ENCODE measurements around the gene PLPP2.

PLPP2 gene

GRCh38 chr19:291006-291521, at the start of gene PLPP2:
Gene PLPP2, minus strand, starts transcription at chr19:291403. Its CDS starts 67 bp downstream, at chr19:291336.
- no peak for DNase-seq (ENCODE audit: low read depth in 2 of 2)

- no peak for DNase-seq (ENCODE audit: low read depth in 2 of 2)
Observed at GRCh38 chr19:340620-341385, 49.6 kb upstream of the PLPP2 start.

GRCh38 chr19:339262-339887, 48.2 kb upstream of the PLPP2 start:
- no peak for DNase-seq (ENCODE audit: low read depth in 2 of 2)

GRCh38 chr19:338421-338820, 47.2 kb upstream of the PLPP2 start:
- no peak for DNase-seq (ENCODE audit: low read depth in 2 of 2)

GRCh38 chr19:336067-336614, 44.9 kb upstream of the PLPP2 start:
- no peak for DNase-seq (ENCODE audit: low read depth in 2 of 2)

GRCh38 chr19:335486-336066, 44.4 kb upstream of the PLPP2 start:
- DNase-seq (ENCODE audit: low read depth in 2 of 2), result no peak

GRCh38 chr19:335072-335471, 43.9 kb upstream of the PLPP2 start:
- DNase-seq (ENCODE audit: low read depth in 2 of 2), result no peak

GRCh38 chr19:334296-335071, 43.3 kb upstream of the PLPP2 start:
- no peak for DNase-seq (ENCODE audit: low read depth in 2 of 2)

- DNase-seq (ENCODE audit: low read depth in 2 of 2), result no peak
Observed at GRCh38 chr19:330503-330902, 39.3 kb upstream of the PLPP2 start.

- no peak for DNase-seq (ENCODE audit: low read depth in 2 of 2)
Observed at GRCh38 chr19:329876-330275, 38.7 kb upstream of the PLPP2 start.

GRCh38 chr19:328025-328505, 36.9 kb upstream of the PLPP2 start:
- DNase-seq (ENCODE audit: low read depth in 2 of 2), result no peak

GRCh38 chr19:327291-328024, 36.3 kb upstream of the PLPP2 start:
- no peak for DNase-seq (ENCODE audit: low read depth in 2 of 2)

- no peak for DNase-seq (ENCODE audit: low read depth in 2 of 2)
Observed at GRCh38 chr19:326871-327270, 35.7 kb upstream of the PLPP2 start.

GRCh38 chr19:325937-326565, 34.8 kb upstream of the PLPP2 start:
- no peak for DNase-seq (ENCODE audit: low read depth in 2 of 2)

GRCh38 chr19:325173-325936, 34.2 kb upstream of the PLPP2 start:
- DNase-seq (ENCODE audit: low read depth in 2 of 2), result no peak

GRCh38 chr19:324716-325115, 33.5 kb upstream of the PLPP2 start:
- DNase-seq (ENCODE audit: low read depth in 2 of 2), result no peak

- no peak for DNase-seq (ENCODE audit: low read depth in 2 of 2)
Observed at GRCh38 chr19:322616-323015, 31.4 kb upstream of the PLPP2 start.

GRCh38 chr19:318509-318774, 27.2 kb upstream of the PLPP2 start:
- no peak for DNase-seq (ENCODE audit: low read depth in 2 of 2)

- no peak for DNase-seq (ENCODE audit: low read depth in 2 of 2)
Observed at GRCh38 chr19:317710-318508, 26.7 kb upstream of the PLPP2 start.

Measured in stimulated activated CD4-positive, alpha-beta T cell treated with anti-CD3 and anti-CD28 coated beads, Interleukin-1b, Interleukin-23, amount 100 ng/mL, for 4 hours (primary cell).